GM13977 (cell line): ENCODE measurements around the gene RNF149.
"Not testable (repeated sequence)": the region's sequence is repeated elsewhere in the genome, so short reads cannot be mapped to it uniquely, and the experiment has no call there.

ENCODE experiments used
- DNase-seq: peaks from one replicate; pipeline ENCODE4 v3.0.0; 2012; ENCODE audit warnings: low spot score
- in situ Hi-C: fragments of 300-500 bp; cut with MboI; formaldehyde crosslinking; loops from one replicate; pipeline ENCODE4 v1.12.0; 2022; ENCODE audit warnings: low sequenced_read_pairs, low pct_unique_long_range_greater_than_20kb, mixed read lengths, inconsistent platforms; ENCODE audit not compliant: unreplicated experiment
- TF ChIP-seq, protein P1 (sequence below): IDR thresholded peaks from 2 replicates; pipeline ENCODE4 v1.5.1; 2012; ENCODE audit warnings: mild to moderate bottlenecking, control low read depth; ENCODE audit not compliant: insufficient read depth; ENCODE audit errors: extremely low read depth, missing control alignments

RNF149 gene

DNA sequence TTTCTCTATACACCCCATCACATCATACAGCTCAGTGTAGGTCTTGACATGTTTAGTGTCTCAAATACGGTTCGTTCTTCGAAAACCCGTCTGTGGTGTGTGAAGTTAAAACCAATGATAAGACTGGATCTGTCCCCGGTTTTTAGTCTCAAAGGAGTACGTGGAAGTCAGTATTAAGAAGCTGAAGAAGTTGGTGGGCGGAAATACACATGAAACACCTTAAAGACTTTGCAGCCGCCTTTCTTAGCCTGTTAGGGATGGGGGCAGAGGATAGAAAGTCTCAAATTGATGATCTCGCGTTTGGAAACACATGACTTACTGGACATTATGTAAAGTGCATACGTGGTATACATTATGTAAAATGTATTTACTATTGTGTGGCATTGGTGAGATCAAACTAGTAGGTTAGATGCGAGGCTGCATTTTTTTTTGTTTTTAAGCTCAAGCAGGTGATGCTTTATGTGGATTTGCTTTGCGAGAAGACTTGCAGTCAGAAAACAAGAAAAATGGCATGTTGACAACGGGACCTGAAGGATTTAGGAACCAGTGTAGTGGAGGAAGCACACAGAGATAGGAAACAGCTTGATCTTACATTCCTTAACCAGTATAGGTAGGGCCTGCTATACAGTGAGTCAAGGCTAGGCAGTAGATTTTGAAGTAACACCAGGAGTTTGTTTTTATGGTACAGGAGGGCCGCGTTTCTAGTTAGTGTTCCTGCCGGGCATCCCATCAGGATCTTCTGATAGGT is 54.6 kb downstream of the RNF149 start:
- in situ Hi-C loops = loop anchor here (25.0 kb wide), 1 partner anchor 108 kb away; no protein-coding TSS in a partner anchor
- TF ChIP-seq, protein P1, sequence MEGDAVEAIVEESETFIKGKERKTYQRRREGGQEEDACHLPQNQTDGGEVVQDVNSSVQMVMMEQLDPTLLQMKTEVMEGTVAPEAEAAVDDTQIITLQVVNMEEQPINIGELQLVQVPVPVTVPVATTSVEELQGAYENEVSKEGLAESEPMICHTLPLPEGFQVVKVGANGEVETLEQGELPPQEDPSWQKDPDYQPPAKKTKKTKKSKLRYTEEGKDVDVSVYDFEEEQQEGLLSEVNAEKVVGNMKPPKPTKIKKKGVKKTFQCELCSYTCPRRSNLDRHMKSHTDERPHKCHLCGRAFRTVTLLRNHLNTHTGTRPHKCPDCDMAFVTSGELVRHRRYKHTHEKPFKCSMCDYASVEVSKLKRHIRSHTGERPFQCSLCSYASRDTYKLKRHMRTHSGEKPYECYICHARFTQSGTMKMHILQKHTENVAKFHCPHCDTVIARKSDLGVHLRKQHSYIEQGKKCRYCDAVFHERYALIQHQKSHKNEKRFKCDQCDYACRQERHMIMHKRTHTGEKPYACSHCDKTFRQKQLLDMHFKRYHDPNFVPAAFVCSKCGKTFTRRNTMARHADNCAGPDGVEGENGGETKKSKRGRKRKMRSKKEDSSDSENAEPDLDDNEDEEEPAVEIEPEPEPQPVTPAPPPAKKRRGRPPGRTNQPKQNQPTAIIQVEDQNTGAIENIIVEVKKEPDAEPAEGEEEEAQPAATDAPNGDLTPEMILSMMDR = no peak
- peak; percentile 17 for DNase-seq

DNA sequence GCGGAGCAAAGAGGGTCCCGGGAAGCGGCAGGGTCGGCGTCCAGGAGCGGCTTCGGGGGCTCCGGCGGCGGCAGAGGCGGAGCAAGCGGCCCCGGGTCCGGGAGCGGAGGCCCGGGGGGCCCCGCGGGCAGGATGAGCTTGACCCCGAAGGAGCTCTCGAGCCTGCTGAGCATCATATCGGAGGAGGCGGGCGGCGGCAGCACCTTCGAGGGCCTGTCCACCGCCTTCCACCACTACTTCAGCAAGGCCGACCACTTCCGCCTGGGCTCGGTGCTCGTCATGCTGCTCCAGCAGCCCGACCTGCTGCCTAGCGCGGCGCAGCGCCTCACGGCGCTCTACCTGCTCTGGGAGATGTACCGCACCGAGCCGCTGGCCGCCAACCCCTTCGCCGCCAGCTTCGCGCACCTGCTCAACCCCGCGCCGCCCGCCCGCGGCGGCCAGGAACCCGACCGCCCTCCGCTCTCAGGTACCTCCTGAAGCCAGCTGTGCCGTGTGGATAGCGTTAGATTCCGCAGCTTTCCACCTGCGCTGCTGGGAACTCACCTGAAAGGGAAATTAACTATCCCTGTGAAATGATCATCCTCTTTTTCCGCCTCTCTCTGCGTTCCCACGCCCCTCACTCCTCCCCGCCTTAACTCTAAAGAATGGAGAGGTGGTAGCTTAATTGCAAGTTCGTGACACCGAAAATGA is 55.3 kb downstream of the RNF149 start:
- peak; percentile 75 for DNase-seq
- TF ChIP-seq, protein P1 = no peak
- in situ Hi-C loops = loop anchor here (25.0 kb wide), 1 partner anchor 109 kb away; no protein-coding TSS in a partner anchor

DNA sequence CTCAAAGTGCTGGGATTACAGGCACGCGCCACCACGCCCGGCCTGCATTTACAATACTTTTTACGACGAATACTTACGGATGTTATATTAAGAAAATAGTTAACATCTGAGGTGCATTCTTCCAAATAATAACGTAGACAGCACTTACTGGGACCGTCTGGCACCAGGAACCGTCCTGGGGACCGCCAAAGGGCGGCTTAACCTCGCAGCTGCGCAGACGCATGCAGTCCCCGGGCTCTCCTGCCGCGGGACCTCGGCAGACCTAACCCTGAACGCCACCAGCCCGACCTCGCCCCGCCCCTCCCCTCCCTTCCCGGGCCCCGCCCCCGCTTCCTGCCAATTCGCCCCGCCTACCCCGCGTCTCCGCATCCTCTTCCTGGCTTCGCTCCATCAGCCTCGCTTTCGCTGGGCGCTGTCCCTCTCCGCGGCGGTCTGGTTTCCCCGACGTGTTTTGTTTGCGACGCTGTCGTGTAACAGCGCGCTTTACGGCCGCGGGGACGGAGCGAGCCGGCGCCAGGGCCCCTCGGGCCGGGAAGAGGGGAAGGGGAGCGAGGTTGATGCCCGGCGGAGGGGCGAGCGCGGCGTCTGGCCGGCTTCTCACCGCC is 56.0 kb downstream of the RNF149 start, which contains the start of gene CNOT11:
Gene CNOT11, plus strand, starts transcription at position 479 of the 605 bp plus-strand sequence. Its CDS starts 79 bp downstream, at position 558.
- in situ Hi-C loops = loop anchor here (25.0 kb wide), 1 partner anchor 110 kb away; no protein-coding TSS in a partner anchor
- TF ChIP-seq, protein P1 = no peak
- DNase-seq = peak; percentile 96

DNA sequence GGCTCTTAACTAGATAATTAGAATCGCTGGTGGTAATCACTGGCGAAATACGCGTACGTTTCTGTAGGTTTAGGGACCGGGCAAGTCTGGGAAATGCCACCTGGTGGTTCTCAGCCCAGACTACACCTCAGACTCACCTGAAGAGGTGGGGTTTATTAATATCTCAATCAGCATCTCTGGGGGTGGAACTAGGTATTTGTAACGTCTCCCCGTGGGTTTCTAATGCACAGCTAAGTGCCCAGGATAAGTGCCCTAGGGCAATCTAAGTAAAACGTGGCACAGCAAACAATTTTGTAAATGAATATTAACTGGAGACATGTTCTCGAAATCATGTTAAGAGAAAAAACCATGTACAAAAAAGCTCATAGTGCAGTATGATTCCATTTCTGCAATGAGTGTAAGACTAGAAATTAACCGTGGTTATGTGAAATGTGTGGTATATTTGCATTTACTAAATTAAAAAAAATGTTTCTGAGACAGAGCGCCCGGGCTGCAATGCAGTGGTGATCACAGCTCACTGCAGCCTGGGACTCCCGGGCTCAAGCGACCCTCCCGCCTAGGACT is 56.6 kb downstream of the RNF149 start:
- in situ Hi-C loops = loop anchor here (25.0 kb wide), 1 partner anchor 110 kb away; no protein-coding TSS in a partner anchor
- no peak for DNase-seq

DNA sequence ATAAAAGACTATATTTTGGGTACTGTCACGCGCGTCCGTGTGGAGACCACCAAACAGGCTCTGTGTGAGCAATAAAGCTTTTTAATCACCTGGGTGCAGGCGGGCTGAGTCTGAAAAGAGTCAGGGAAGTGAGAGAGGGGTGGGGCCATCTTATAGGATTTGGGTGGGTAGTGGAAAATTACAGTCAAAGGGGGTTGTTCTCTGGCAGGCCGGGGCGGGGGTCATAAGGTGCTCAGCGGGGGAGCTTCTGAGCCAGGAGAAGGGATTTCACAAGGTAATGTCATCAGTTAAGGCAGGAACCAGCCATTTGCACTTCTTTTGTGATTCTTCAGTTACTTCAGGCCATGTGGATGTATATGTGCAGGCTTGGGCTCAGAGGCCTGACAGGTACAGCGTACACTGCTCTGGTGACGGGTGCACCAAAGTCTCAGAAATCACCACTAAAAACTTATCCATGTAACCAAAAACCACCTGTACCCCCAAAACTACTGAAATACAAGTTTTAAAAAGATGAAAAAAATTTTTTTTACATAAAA is 57.2 kb downstream of the RNF149 start:
- in situ Hi-C loops = loop anchor here (25.0 kb wide), 1 partner anchor 111 kb away; no protein-coding TSS in a partner anchor
- DNase-seq = not testable (repeated sequence)

More for the DNA sequence above, 56.6 kb downstream of the RNF149 start:
- TF ChIP-seq, protein P1 = peak; percentile 16

DNA sequence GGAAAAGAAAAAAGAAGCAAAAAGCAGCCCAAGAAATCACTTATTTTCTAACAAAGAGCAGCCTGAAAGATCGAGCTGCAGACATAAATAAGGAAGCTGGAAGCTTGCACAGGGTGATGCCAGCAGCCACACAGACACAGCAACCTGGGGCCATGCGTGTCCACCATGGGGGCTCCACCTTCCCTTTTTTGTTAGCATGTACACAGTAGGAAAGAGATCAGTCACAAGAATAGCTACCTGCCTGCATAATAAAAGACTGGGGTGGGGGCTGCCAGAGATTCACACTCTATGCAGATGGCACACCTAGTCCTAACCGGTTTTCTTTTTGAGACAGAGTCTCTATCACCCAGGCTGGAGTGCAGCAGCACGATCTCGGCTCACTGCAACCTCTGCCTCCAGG is 58.7 kb downstream of the RNF149 start:
- in situ Hi-C loops = loop anchor here (25.0 kb wide), 1 partner anchor 112 kb away; no protein-coding TSS in a partner anchor
- no peak for DNase-seq
- TF ChIP-seq, protein P1 = no peak

DNA sequence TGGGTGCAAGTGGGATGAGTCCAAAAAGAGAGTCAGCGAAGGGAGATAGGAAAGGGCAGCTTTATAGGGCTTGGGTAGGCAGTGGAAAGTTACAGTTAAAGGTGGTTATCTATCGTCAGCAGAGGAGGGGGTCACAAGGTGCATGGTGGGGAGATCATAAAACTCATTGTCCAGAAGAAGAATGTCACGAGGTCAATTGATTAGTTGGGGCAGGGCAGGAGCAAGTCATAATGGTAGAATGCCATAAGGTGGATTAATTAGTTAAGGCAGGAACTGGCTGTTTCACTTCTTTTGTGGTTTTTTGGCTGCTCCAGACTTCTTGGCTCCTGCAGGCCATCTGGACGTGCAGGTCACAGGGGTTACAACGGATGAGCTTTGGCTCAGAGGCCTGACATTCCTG is 59.7 kb downstream of the RNF149 start:
- DNase-seq, in situ Hi-C loops: not testable (repeated sequence)

DNA sequence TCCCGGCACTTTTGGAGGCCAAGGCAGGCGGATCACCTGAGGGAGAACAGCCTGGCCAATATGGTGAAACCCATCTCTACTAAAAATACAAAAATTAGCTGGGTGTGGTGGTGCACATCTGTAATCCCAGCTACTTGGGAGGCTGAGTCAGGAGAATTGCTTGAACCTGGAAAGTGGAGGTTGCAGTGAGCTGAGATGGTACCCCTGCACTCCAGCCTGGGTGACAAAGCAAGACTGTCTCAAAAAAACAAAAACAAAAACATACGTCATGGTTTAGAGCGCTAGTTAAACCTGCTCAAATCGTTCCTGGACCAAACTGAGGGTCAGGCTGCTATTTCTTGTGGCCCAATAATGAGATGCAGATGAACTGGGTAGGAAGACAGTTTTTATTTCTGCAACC is 63.0 kb downstream of the RNF149 start:
- DNase-seq, in situ Hi-C loops: not testable (repeated sequence)

DNA sequence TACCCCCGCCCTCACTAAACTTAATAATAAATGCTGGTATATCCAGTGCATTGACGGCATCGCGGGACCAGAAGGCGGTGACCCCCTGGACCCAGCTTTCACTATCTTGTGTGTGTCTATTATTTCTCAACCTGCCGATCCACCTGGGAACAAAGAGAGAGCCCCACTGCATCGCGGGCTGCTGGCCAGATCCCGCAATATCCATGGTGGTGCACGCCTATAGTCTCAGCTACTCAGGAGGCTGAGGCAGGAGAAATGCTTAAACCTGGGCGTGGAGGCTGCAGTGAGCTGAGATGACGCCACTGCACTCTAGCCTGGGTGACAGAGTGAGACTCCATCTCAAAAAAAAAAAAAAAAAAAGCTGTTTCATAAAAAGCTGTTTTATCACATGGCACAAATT is 63.6 kb downstream of the RNF149 start:
- in situ Hi-C loops, DNase-seq: not testable (repeated sequence)

DNA sequence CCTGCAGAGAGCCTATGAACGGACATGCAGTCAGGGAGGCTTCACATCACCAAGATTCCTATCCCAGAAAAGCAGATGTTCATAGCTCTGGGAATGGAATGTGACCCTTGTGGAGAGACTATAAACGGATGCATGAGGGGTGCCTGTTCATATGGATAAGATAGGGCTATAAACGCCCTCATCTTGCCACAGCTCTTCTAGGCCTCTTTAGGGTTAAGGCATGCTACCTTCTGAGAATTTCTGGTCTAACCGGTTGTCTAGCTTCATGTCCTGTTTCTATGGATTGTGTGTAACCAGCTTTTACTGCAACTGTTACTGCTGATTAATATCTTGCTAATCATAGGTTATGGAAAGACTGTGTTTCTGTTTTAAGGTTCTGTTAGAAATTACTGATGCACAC is 64.1 kb downstream of the RNF149 start:
- in situ Hi-C loops = not testable (repeated sequence)

More for the DNA sequence above, 64.1 kb downstream of the RNF149 start:
- not testable (repeated sequence) for DNase-seq
